Sigmoid colon (tissue), 7 donors: Measurements from ENCODE around the gene GPBAR1. TPM values are rescaled to one million over a fixed set of nuclear protein-coding genes. Genes with fewer than 3 reads are reported as not detected.

ENCODE experiments used
- DNase-seq: peaks from one replicate; pipeline ENCODE4 v3.0.0-alpha.2; 2019
- H3K27ac ChIP-seq, 4 donors: fragments of 200-600 bp; sonication (generic); one replicate each; pipeline ENCODE4 v1.5.1; 2016 to 2019; ENCODE audit warnings: mild to moderate bottlenecking in 1 of 4
- H3K27me3 ChIP-seq, 3 donors: fragments of 200-600 bp; sonication (generic); one replicate each; pipeline ENCODE4 v1.5.1; 2019; ENCODE audit warnings: mild to moderate bottlenecking in 1 of 3
- H3K36me3 ChIP-seq, 4 donors: fragments of 200-600 bp; sonication (generic); one replicate each; pipeline ENCODE4 v1.5.1; 2016 to 2019
- H3K4me1 ChIP-seq, 4 donors: fragments of 200-600 bp; sonication (generic); one replicate each; pipeline ENCODE4 v1.5.1; 2017 to 2019
- H3K4me3 ChIP-seq, 4 donors: fragments of 200-600 bp; sonication (generic); one replicate each; pipeline ENCODE4 v1.5.1; 2017 to 2019; ENCODE audit warnings: mild to moderate bottlenecking in 2 of 4, moderate library complexity in 1 of 4
- H3K9me3 ChIP-seq, 4 donors: fragments of 200-600 bp in 3 of 4; sonication (generic) in 3 of 4; one replicate each; pipeline versions ENCODE4 v1.5.1 to v1.6.1; 2013 to 2019
- EP300 ChIP-seq, 4 donors: sonication (generic); formaldehyde crosslinking; IDR thresholded peaks; one replicate each; pipeline ENCODE4 v1.6.1; 2017; ENCODE audit warnings: antibody characterized with exemption in 4 of 4
- POLR2A ChIP-seq, 2 donors: fragments of 450-650 bp; IDR thresholded peaks; one replicate each; pipeline ENCODE4 v1.6.1; 2016; ENCODE audit warnings: antibody characterized with exemption in 2 of 2, mild to moderate bottlenecking in 2 of 2, moderate library complexity in 2 of 2
- POLR2AphosphoS5 ChIP-seq, 4 donors: sonication (generic); formaldehyde crosslinking; IDR thresholded peaks; one replicate each; pipeline ENCODE4 v1.6.1; 2017; ENCODE audit warnings: antibody characterized with exemption in 4 of 4
- WGBS, 2 donors: extraction: QIAGEN DNeasy Blood & Tissue Kit; methylation state at CpG; one replicate each; pipeline ENCODE4 v1.1.7; 2013; 5-methylcytosine and 5-hydroxymethylcytosine counted together
- intact Hi-C: fragments of 100-400 bp; cut with DNase I; formaldehyde crosslinking; loops from one replicate; pipeline ENCODE4 v1.15.1; 2023
- polyA plus RNA-seq, 3 donors: library from polyadenylated mRNA; stranded (reverse); fragments of 200-250 nt; gene quantifications; one replicate each; pipeline ENCODE4 v1.2.3, GENCODE V29; 2013
- total RNA-seq, 4 donors: library from RNA; depleted of rRNA; stranded (reverse); fragments of >200 nt; gene quantifications; one replicate each; pipeline ENCODE4 v1.1.0, GENCODE V29; 2016
- TF ChIP-seq, protein P1 (sequence below), 4 experiments: fragments of 450-650 bp in 3 of 4; fragments of 200-600 bp in 1 of 4; IDR thresholded peaks; one replicate each; pipeline ENCODE4 v1.5.1; 2016 to 2019; ENCODE audit warnings: antibody characterized with exemption in 4 of 4, mild to moderate bottlenecking in 3 of 4, moderate library complexity in 2 of 4
- donor health status: healthy with polysubstance abuse.
- donor health status: Bipolar disorder and iron deficiency.
- donor health status: healthy.

The GPBAR1 gene
- total and polyA plus RNA-seq, 7 donors, result 0.60 to 7.1 (median 3.1) TPM

DNA sequence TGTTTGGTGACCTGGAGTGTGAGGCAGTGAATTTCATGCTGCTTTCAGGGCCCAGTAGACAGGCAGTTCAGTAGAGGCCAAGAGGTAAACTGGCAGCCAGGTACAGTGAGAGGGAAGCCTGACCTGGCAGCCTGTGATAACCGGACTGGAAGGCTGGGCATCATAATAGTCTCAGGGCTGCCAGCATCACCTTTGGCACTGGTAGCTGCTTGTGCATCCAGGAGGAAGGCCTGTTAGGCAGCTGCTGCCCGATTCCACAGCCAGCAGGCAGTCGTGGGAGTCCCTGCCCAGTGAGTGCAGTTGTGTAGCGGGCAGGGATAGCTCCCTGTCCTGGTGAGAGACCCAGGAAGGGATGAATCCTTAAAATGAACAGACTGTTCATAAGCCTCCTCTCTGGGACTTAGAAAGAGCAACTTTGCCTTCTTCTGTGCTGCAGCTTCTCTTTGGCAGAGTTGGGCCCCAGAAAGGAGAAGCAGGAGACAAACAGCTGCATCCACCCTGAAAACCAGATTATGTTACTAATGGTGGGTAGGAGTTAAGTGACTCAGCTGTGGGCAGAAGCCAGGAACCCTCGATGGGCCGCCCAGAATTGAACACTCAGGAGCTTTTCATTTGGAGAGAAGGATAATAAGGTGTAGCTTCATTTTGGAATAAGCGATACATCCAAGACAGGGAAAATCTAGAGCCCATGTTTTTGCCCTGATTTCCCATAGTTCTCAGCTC, 8.1 kb upstream of the GPBAR1 start:
- WGBS, 2 donors, result 81 to 86% methylated on average over 7 of the region's 7 CpGs
- intact Hi-C loops, result no loop called here

DNA sequence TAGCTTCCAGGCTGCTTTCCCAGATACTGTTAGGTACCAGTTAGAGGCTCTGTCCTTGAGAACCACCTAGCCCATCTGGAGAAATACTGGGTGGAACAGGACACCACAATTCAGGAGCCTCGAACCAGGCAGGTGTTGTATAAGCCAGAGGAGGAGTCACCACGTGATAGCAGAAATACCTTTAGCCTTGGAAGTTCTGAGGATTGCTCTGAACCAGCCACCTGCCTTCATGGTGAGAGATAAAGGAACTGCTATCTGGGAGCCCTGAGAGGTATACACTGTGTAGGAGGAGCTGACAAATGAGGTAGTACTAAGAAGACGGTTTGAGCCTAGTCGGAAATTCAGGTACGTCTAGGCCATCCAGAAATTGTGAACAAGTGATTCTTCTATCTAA, 7.6 kb upstream of the GPBAR1 start:
- DNase-seq, result peak; percentile 34
- no peaks in the 10 kb centered on the region for H3K27me3 ChIP-seq
- no peak for TF ChIP-seq POLR2AphosphoS5 (IDR thresholded peaks at IDR 0.05)
- TF ChIP-seq, protein P1, sequence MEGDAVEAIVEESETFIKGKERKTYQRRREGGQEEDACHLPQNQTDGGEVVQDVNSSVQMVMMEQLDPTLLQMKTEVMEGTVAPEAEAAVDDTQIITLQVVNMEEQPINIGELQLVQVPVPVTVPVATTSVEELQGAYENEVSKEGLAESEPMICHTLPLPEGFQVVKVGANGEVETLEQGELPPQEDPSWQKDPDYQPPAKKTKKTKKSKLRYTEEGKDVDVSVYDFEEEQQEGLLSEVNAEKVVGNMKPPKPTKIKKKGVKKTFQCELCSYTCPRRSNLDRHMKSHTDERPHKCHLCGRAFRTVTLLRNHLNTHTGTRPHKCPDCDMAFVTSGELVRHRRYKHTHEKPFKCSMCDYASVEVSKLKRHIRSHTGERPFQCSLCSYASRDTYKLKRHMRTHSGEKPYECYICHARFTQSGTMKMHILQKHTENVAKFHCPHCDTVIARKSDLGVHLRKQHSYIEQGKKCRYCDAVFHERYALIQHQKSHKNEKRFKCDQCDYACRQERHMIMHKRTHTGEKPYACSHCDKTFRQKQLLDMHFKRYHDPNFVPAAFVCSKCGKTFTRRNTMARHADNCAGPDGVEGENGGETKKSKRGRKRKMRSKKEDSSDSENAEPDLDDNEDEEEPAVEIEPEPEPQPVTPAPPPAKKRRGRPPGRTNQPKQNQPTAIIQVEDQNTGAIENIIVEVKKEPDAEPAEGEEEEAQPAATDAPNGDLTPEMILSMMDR (IDR thresholded peaks at IDR 0.05), result no peak
- WGBS, 2 donors, result 61 to 82% methylated on average over 5 of the region's 5 CpGs
- peak overlapping the region in 1 of 4 donors; percentile 18 for H3K27ac ChIP-seq
- no peak overlapping the region for H3K4me3 ChIP-seq
- intact Hi-C loops, result no loop called here
- H3K36me3 ChIP-seq, result peaks cover 34 to 87% (median 65%) of the 10 kb centered on the region in 4 donors
- H3K4me1 ChIP-seq, result peaks cover 0 to 7% (median 2%) of the 10 kb centered on the region in 4 donors
- H3K9me3 ChIP-seq, result no peaks in the 10 kb centered on the region

More for the DNA sequence above, 8.1 kb upstream of the GPBAR1 start:
- H3K4me3 ChIP-seq, result no peak overlapping the region
- peaks cover 34 to 93% (median 71%) of the 10 kb centered on the region in 4 donors for H3K36me3 ChIP-seq
- peaks cover 0 to 5% (median 0%) of the 10 kb centered on the region in 4 donors for H3K4me1 ChIP-seq
- H3K9me3 ChIP-seq, result no peaks in the 10 kb centered on the region
- peak overlapping the region in 2 of 4 donors; percentile 5 to 18 for H3K27ac ChIP-seq
- H3K27me3 ChIP-seq, result no peaks in the 10 kb centered on the region
- TF ChIP-seq POLR2AphosphoS5 (IDR thresholded peaks at IDR 0.05), result no peak
- TF ChIP-seq EP300 (IDR thresholded peaks at IDR 0.05), result no peak
- TF ChIP-seq POLR2A (IDR thresholded peaks at IDR 0.05), result no peak
- peak; percentile 60 for DNase-seq

DNA sequence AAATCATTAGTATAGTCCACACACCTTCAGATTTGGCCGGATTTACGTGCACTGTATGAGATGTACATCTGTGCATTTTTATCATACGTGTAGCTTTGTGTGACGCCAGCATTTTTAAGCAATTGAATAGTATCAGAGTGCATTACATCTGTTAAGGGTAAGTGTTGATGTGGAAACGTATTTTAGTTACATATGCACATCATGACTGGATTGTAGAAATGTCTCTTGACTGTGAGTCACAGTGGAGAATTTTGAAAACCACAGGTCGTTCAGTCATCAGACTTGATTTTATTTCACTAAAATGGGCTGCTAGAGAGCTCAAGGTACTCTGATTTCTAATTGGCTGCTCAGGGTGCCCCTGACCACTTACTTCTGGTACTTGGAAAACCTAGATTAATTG, 5.4 kb upstream of the GPBAR1 start:
- intact Hi-C loops, result no loop called here
- Histone ChIP-seq H3K27me3 (no peaks in the 10 kb centered on the region), H3K4me3 (no peak overlapping the region), H3K27ac (no peak overlapping the region), H3K9me3 (no peaks in the 10 kb centered on the region), H3K36me3 (peaks cover 23 to 65% (median 43%) of the 10 kb centered on the region in 4 donors), H3K4me1 (peaks cover 0 to 29% (median 24%) of the 10 kb centered on the region in 4 donors)
- WGBS, 2 donors, result 88% methylated on average over 6 of the region's 6 CpGs
- TF ChIP-seq EP300 (IDR thresholded peaks at IDR 0.05) (no peak), POLR2A (IDR thresholded peaks at IDR 0.05) (no peak), POLR2AphosphoS5 (IDR thresholded peaks at IDR 0.05) (no peak)
- TF ChIP-seq, protein P1 (IDR thresholded peaks at IDR 0.05), result no peak
- peak; percentile 13 for DNase-seq

DNA sequence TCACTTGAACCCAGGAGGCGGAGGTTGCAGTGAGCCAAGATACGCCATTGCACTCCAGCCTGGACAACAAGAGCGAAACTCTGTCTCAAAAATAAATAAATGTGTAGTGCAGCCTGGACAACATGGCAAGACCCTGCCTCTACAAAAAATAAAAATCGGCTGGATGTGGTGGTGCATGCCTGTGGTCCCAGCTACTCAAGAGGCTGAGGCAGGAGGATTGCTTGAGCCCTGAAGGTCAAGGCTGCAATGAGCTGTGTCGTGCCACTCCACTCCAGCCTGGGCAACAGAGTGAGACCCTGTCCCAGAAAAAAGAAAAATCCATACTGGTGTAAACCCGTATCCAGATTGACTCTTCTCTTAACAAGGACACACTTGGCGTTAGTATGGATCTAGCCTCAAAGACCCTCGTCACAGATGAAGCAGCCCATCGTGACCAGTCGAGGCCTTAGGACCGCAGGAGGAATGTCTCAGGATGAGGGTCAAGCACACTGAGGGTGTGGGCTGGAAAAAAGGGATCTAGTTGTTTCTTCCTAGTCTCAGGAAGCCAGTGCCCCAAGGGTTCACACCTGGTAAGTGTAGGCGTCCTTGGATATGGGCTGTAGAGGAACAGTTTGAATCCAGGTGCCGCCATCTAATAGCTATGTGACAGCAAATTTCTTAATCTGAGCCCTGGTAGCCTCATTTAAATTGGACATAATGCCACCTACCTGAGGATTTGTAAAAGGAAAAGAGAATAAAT, 4.0 kb upstream of the GPBAR1 start:
- intact Hi-C loops, result no loop called here
- DNase-seq, result peak; percentile 39
- 94 to 95% methylated on average over 13 of the region's 13 CpGs for WGBS, 2 donors
- H3K9me3 ChIP-seq, result no peaks in the 10 kb centered on the region
- TF ChIP-seq POLR2AphosphoS5 (IDR thresholded peaks at IDR 0.05), result no peak
- no peak for TF ChIP-seq EP300 (IDR thresholded peaks at IDR 0.05)
- TF ChIP-seq, protein P1 (IDR thresholded peaks at IDR 0.05), result no peak
- TF ChIP-seq POLR2A (IDR thresholded peaks at IDR 0.05), result no peak
- H3K27ac ChIP-seq, result peak overlapping the region in 3 of 4 donors; percentile 37 to 82 (median 51)
- no peaks in the 10 kb centered on the region for H3K27me3 ChIP-seq
- no peak overlapping the region for H3K4me3 ChIP-seq
- H3K4me1 ChIP-seq, result peaks cover 0 to 42% (median 37%) of the 10 kb centered on the region in 4 donors
- peaks cover 15 to 51% (median 30%) of the 10 kb centered on the region in 4 donors for H3K36me3 ChIP-seq

DNA sequence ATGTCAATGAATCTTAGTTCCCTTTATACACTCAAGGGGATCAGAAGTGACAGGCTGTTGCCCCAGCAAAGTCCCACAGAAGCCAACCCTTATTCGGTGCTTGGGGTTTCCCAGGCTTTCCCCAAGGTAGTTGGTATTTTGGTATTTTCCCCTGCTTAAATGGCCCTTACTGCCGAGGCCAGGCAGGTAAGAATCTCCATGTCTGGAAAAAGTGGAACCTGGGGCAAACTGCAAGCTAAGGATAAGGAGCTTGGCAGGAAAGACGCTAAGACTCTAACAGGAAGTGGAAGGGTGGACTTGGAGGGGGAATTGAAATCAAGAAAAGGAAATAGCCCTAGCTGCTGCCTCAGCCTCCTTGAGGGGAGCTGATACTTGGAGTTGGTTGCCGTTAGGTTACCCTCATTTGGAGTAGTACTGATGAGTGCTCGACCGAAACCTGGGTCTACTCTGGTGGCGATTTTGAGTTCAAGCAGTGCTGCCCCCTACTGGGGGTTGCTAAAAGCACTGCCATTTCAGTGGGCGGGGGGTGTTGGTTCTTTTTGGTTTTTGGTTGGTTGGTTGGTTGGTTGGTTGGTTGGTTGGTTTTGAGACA, 3.3 kb upstream of the GPBAR1 start:
- WGBS, 2 donors, result 42 to 72% methylated on average over 8 of the region's 8 CpGs
- DNase-seq, result peak; percentile 56
- intact Hi-C loops, result no loop called here
- TF ChIP-seq POLR2AphosphoS5 (IDR thresholded peaks at IDR 0.05), result peak in 1 of 4 donors; percentile 22
- no peak for TF ChIP-seq EP300 (IDR thresholded peaks at IDR 0.05)
- TF ChIP-seq, protein P1 (IDR thresholded peaks at IDR 0.05), result peak in 3 of 4 experiments; percentile 15 to 38 (median 33)
- H3K4me3 ChIP-seq, result no peak overlapping the region
- no peaks in the 10 kb centered on the region for H3K9me3 ChIP-seq
- no peaks in the 10 kb centered on the region for H3K27me3 ChIP-seq
- H3K36me3 ChIP-seq, result peaks cover 10 to 44% (median 23%) of the 10 kb centered on the region in 4 donors
- H3K4me1 ChIP-seq, result peaks cover 0 to 49% (median 44%) of the 10 kb centered on the region in 4 donors
- peak overlapping the region in 3 of 4 donors; percentile 37 to 82 (median 51) for H3K27ac ChIP-seq
